HEK293 (cell line): ENCODE measurements around the gene GPBP1.

Source experiments
- CTCF ChIA-PET: fragments of 350-600 bp; formaldehyde crosslinking; extraction: SDS; loops from one replicate; lab custom pipeline; 2021; ENCODE audit warnings: antibody characterized with exemption; lab: Yijun Ruan, JAX
- POLR2A ChIA-PET: fragments of 300-600 bp; formaldehyde crosslinking; extraction: SDS; loops from one replicate; lab custom pipeline; 2020; ENCODE audit warnings: antibody characterized with exemption, inconsistent platforms; lab: Yijun Ruan, JAX
- H3K27ac ChIP-seq: fragments of 200-500 bp; sonication (Bioruptor generic); 2 replicates; pipeline ENCODE4 v1.5.1; 2014; ENCODE audit warnings: low read depth, low read length, control low read depth, inconsistent platforms; ENCODE audit errors: extremely low read depth
- H3K36me3 ChIP-seq, 2 experiments: fragments of 200-500 bp in 1 of 2; sonication (Bioruptor generic) in 1 of 2; 1 replicate in 1 of 2; 2 replicates in 1 of 2; pipeline ENCODE4 v1.5.1; 2014 to 2017; ENCODE audit warnings: inconsistent platforms in 2 of 2, low read length in 2 of 2; ENCODE audit not compliant: control insufficient read depth in 2 of 2, insufficient read depth in 1 of 2
- H3K4me1 ChIP-seq: fragments of 200-500 bp; sonication (Bioruptor generic); 2 replicates; pipeline ENCODE4 v1.5.1; 2014; ENCODE audit warnings: mild to moderate bottlenecking, low read length, inconsistent platforms; ENCODE audit not compliant: control insufficient read depth, insufficient read depth
- H3K4me3 ChIP-seq: 2 replicates; pipeline ENCODE4 v1.5.1; 2011; ENCODE audit warnings: low read depth, mild to moderate bottlenecking, control low read depth, low read length, moderate library complexity
- H3K9me3 ChIP-seq: fragments of 200-500 bp; sonication (Bioruptor generic); 2 replicates; pipeline ENCODE4 v1.5.1; 2014; ENCODE audit warnings: low read depth, low read length, inconsistent platforms; ENCODE audit not compliant: control insufficient read depth, insufficient read depth
- BCL11B ChIP-seq: fragments of 450-650 bp; formaldehyde crosslinking; IDR thresholded peaks from 2 replicates; pipeline ENCODE4 v1.5.1; 2016; ENCODE audit warnings: low read depth, missing biosample characterization, missing genetic modification characterization
- BCL6B ChIP-seq: fragments of 450-650 bp; formaldehyde crosslinking; IDR thresholded peaks from 2 replicates; pipeline ENCODE4 v1.5.1; 2017; ENCODE audit warnings: missing biosample characterization, missing genetic modification characterization
- FEZF1 ChIP-seq: fragments of 450-650 bp; formaldehyde crosslinking; IDR thresholded peaks from 2 replicates; pipeline ENCODE4 v1.5.1; 2016; ENCODE audit warnings: missing biosample characterization, missing genetic modification characterization
- GLI4 ChIP-seq: fragments of 450-650 bp; formaldehyde crosslinking; IDR thresholded peaks from 2 replicates; pipeline ENCODE4 v1.5.1; 2016; ENCODE audit warnings: missing biosample characterization, missing genetic modification characterization
- KLF1 ChIP-seq: fragments of 450-650 bp; formaldehyde crosslinking; IDR thresholded peaks from 2 replicates; pipeline ENCODE4 v1.5.1; 2016; ENCODE audit warnings: missing biosample characterization, missing genetic modification characterization
- PRDM2 ChIP-seq: fragments of 450-650 bp; formaldehyde crosslinking; IDR thresholded peaks from 2 replicates; pipeline ENCODE4 v1.5.1; 2016; ENCODE audit warnings: missing biosample characterization, missing genetic modification characterization, borderline replicate concordance
- SCRT2 ChIP-seq: fragments of 450-650 bp; formaldehyde crosslinking; IDR thresholded peaks from 2 replicates; pipeline ENCODE4 v1.5.1; 2016; ENCODE audit warnings: missing biosample characterization, missing genetic modification characterization
- SETDB1 ChIP-seq: IDR thresholded peaks from one replicate; pipeline ENCODE4 v1.6.1; 2017; ENCODE audit warnings: mild to moderate bottlenecking, low read length, moderate library complexity, mixed read lengths; ENCODE audit not compliant: insufficient read length
- ZBTB21 ChIP-seq: fragments of 450-650 bp; formaldehyde crosslinking; IDR thresholded peaks from 2 replicates; pipeline ENCODE4 v1.5.1; 2017; ENCODE audit warnings: missing biosample characterization, missing genetic modification characterization
- ZFHX2 ChIP-seq: fragments of 450-650 bp; formaldehyde crosslinking; conservative IDR thresholded peaks from 2 replicates; pipeline ENCODE4 v1.5.1; 2016; ENCODE audit warnings: missing biosample characterization, missing genetic modification characterization
- ZNF148 ChIP-seq: fragments of 450-650 bp; formaldehyde crosslinking; IDR thresholded peaks from 2 replicates; pipeline ENCODE4 v1.5.0; 2017; ENCODE audit warnings: missing biosample characterization, missing genetic modification characterization, borderline replicate concordance
- ZNF16 ChIP-seq: fragments of 450-650 bp; formaldehyde crosslinking; IDR thresholded peaks from 2 replicates; pipeline ENCODE4 v1.5.1; 2016; ENCODE audit warnings: low read depth, missing biosample characterization, missing genetic modification characterization
- ZNF37A ChIP-seq: fragments of 450-650 bp; IDR thresholded peaks from 2 replicates; pipeline ENCODE4 v1.5.1; 2018; ENCODE audit warnings: missing biosample characterization, missing genetic modification characterization
- ZNF394 ChIP-seq: fragments of 450-650 bp; formaldehyde crosslinking; IDR thresholded peaks from 2 replicates; pipeline ENCODE4 v1.5.1; 2016; ENCODE audit warnings: missing biosample characterization, missing genetic modification characterization, mild to moderate bottlenecking, moderate library complexity, borderline replicate concordance
- ZNF416 ChIP-seq: fragments of 450-650 bp; formaldehyde crosslinking; IDR thresholded peaks from 2 replicates; pipeline ENCODE4 v1.5.1; 2016; ENCODE audit warnings: missing biosample characterization, missing genetic modification characterization
- ZNF510 ChIP-seq: fragments of 450-650 bp; formaldehyde crosslinking; IDR thresholded peaks from 2 replicates; pipeline ENCODE4 v1.5.1; 2018; ENCODE audit warnings: mild to moderate bottlenecking, missing genetic modification characterization, missing biosample characterization; ENCODE audit not compliant: insufficient replicate concordance
- ZNF596 ChIP-seq: fragments of 450-650 bp; IDR thresholded peaks from 2 replicates; pipeline ENCODE4 v1.5.0; 2018; ENCODE audit warnings: missing biosample characterization, mild to moderate bottlenecking, missing genetic modification characterization, moderate library complexity
- ZNF610 ChIP-seq: fragments of 450-650 bp; formaldehyde crosslinking; IDR thresholded peaks from 2 replicates; pipeline ENCODE4 v1.5.1; 2016; ENCODE audit warnings: missing biosample characterization, missing genetic modification characterization, borderline replicate concordance
- ZNF629 ChIP-seq: fragments of 450-650 bp; formaldehyde crosslinking; IDR thresholded peaks from 2 replicates; pipeline ENCODE4 v1.5.1; 2017; ENCODE audit warnings: missing biosample characterization, missing genetic modification characterization
- ZNF639 ChIP-seq: fragments of 450-650 bp; formaldehyde crosslinking; IDR thresholded peaks from 2 replicates; pipeline ENCODE4 v1.5.1; 2016; ENCODE audit warnings: missing biosample characterization, missing genetic modification characterization
- ZNF664 ChIP-seq: fragments of 450-650 bp; formaldehyde crosslinking; IDR thresholded peaks from 2 replicates; pipeline ENCODE4 v1.5.1; 2016; ENCODE audit warnings: missing biosample characterization, missing genetic modification characterization
- ZNF670 ChIP-seq: fragments of 450-650 bp; formaldehyde crosslinking; IDR thresholded peaks from 2 replicates; pipeline ENCODE4 v1.5.1; 2016; ENCODE audit warnings: missing biosample characterization, missing genetic modification characterization, low read depth
- ZNF768 ChIP-seq: fragments of 450-650 bp; formaldehyde crosslinking; IDR thresholded peaks from 2 replicates; pipeline ENCODE4 v1.5.1; 2018; ENCODE audit warnings: missing biosample characterization, mild to moderate bottlenecking, missing genetic modification characterization
- TF ChIP-seq, protein P1 (sequence below): fragments of 450-650 bp; formaldehyde crosslinking; IDR thresholded peaks from 2 replicates; pipeline ENCODE4 v1.5.1; 2016; ENCODE audit warnings: missing biosample characterization, missing genetic modification characterization

GPBP1 gene

GRCh38 chr5:57152316-57152715, 21.5 kb upstream of the GPBP1 start:
- no peak for TF ChIP-seq ZFHX2 (tag by site-specific recombination)
- no peak for TF ChIP-seq SCRT2 (tag by site-specific recombination)
- TF ChIP-seq ZNF37A, result no peak
- no peak for TF ChIP-seq SETDB1
- no peak for TF ChIP-seq ZBTB21
- TF ChIP-seq, protein P1, sequence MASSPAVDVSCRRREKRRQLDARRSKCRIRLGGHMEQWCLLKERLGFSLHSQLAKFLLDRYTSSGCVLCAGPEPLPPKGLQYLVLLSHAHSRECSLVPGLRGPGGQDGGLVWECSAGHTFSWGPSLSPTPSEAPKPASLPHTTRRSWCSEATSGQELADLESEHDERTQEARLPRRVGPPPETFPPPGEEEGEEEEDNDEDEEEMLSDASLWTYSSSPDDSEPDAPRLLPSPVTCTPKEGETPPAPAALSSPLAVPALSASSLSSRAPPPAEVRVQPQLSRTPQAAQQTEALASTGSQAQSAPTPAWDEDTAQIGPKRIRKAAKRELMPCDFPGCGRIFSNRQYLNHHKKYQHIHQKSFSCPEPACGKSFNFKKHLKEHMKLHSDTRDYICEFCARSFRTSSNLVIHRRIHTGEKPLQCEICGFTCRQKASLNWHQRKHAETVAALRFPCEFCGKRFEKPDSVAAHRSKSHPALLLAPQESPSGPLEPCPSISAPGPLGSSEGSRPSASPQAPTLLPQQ (tag by site-specific recombination), result no peak
- TF ChIP-seq ZNF629, result no peak
- TF ChIP-seq ZNF610 (tag by site-specific recombination), result no peak
- no peak for TF ChIP-seq ZNF768 (tag by site-specific recombination)
- TF ChIP-seq PRDM2 (tag by site-specific recombination), result no peak
- TF ChIP-seq ZNF416 (tag by site-specific recombination), result no peak
- no peak for TF ChIP-seq ZNF596 (tag by site-specific recombination)
- TF ChIP-seq FEZF1 (tag by site-specific recombination), result no peak
- TF ChIP-seq ZNF639 (tag by site-specific recombination), result no peak
- no peak for TF ChIP-seq ZNF664 (tag by site-specific recombination)
- H3K9me3 ChIP-seq, result no peaks in the 10 kb centered on the region
- H3K36me3 ChIP-seq, result no peaks in the 10 kb centered on the region
- no peak overlapping the region for H3K27ac ChIP-seq
- no peaks in the 10 kb centered on the region for H3K4me1 ChIP-seq
- ChIA-PET CTCF (no interaction called here), POLR2A (no interaction called here)
- H3K4me3 ChIP-seq, result no peak overlapping the region

DNA sequence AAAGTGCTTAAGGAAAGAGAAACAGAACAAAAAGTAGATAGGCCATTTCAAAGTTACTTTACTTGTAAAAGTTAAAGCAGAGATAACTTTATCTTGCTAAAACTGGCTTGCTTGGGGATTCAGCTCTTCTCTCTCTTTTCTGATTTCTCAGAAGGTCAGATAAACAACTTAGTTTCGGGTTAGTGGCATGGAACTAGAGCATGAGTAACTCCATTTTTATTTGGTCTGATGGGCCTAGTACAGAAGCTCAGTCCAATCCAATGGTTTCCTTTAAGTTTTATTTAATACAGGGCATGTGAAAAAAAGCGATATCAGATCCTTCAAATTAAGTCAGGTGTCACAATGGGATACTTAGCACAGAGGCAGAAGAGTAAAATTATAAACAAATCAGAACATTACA, 18.8 kb upstream of the GPBP1 start:
- Histone ChIP-seq H3K4me1 (no peaks in the 10 kb centered on the region), H3K4me3 (no peak overlapping the region), H3K36me3 (no peaks in the 10 kb centered on the region), H3K9me3 (no peaks in the 10 kb centered on the region), H3K27ac (no peak overlapping the region)
- CTCF ChIA-PET, result interaction anchor here (0.6 kb wide), 1 partner anchor 1984 kb away, joined by 3 read pairs; no protein-coding TSS in a partner anchor
- POLR2A ChIA-PET, result no interaction called here
- no peak for TF ChIP-seq KLF1
- TF ChIP-seq ZNF16, result no peak
- TF ChIP-seq ZNF148 (tag by site-specific recombination), result no peak
- no peak for TF ChIP-seq ZNF510 (tag by site-specific recombination)
- TF ChIP-seq ZNF394 (tag by site-specific recombination), result no peak
- no peak for TF ChIP-seq BCL11B (tag by site-specific recombination)
- no peak for TF ChIP-seq ZNF670 (tag by site-specific recombination)
- no peak for TF ChIP-seq BCL6B (tag by site-specific recombination)
- TF ChIP-seq GLI4 (tag by site-specific recombination), result no peak
